WTC11 (cell line): ENCODE measurements around the gene DUSP1.

ENCODE experiments used
- AFF4 ChIP-seq: sonication (generic); formaldehyde crosslinking; IDR thresholded peaks from 2 replicates; pipeline ENCODE4 v1.8.1; 2023; ENCODE audit warnings: mild to moderate bottlenecking, missing genetic modification reagents, borderline replicate concordance
- ETV6 ChIP-seq: sonication (generic); formaldehyde crosslinking; IDR thresholded peaks from 2 replicates; pipeline ENCODE4 v1.8.1; 2022; ENCODE audit warnings: mild to moderate bottlenecking, missing genetic modification reagents
- FOXP4 ChIP-seq: sonication (generic); formaldehyde crosslinking; IDR thresholded peaks from 2 replicates; pipeline ENCODE4 v1.8.0; 2022; ENCODE audit warnings: mild to moderate bottlenecking, missing genetic modification reagents
- NFE2L1 ChIP-seq: sonication (generic); formaldehyde crosslinking; IDR thresholded peaks from 2 replicates; pipeline ENCODE4 v1.8.1; 2023; ENCODE audit warnings: missing genetic modification reagents
- SP1 ChIP-seq: sonication (generic); formaldehyde crosslinking; conservative IDR thresholded peaks from 2 replicates; pipeline ENCODE4 v1.8.1; 2022; ENCODE audit warnings: missing genetic modification reagents
- ZNF121 ChIP-seq: sonication (generic); formaldehyde crosslinking; IDR thresholded peaks from 2 replicates; pipeline ENCODE4 v1.8.0; 2023; ENCODE audit warnings: missing genetic modification reagents
- ZNF138 ChIP-seq: sonication (generic); formaldehyde crosslinking; conservative IDR thresholded peaks from 2 replicates; pipeline ENCODE4 v1.8.1; 2022; ENCODE audit warnings: mild to moderate bottlenecking, moderate library complexity, missing genetic modification reagents
- TF ChIP-seq, protein P1 (sequence below): sonication (generic); formaldehyde crosslinking; IDR thresholded peaks from 2 replicates; pipeline ENCODE4 v1.8.1; 2023; ENCODE audit warnings: mild to moderate bottlenecking, missing genetic modification reagents, moderate library complexity
- TF ChIP-seq, protein P2 (sequence below): fragments of 200-600 bp; IDR thresholded peaks from 2 replicates; pipeline ENCODE4 v1.8.0; 2022; ENCODE audit warnings: antibody characterized with exemption

DNA sequence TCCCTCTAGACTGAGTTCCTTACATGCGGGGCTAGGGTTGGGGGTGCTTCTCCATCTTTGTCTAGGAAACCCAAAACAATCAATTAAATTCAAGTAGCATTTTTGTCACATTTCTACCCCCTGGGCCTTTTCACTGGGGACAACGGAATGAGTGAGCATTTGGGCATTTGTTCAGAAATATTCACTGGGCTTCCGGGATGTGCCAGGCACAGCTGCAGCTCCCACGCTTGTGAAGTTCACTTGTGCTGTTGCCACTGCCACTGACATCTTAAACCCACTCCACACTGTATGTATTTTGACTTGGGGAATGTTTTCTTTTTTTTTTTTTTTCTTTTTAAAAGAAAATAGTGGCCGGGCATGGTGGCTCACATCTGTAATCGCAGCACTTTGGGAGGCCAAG lies 31.6 kb downstream of the DUSP1 start:
- TF ChIP-seq, protein P1, sequence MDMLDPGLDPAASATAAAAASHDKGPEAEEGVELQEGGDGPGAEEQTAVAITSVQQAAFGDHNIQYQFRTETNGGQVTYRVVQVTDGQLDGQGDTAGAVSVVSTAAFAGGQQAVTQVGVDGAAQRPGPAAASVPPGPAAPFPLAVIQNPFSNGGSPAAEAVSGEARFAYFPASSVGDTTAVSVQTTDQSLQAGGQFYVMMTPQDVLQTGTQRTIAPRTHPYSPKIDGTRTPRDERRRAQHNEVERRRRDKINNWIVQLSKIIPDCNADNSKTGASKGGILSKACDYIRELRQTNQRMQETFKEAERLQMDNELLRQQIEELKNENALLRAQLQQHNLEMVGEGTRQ (CRISPR knock-in tag): no peak
- no peak for TF ChIP-seq AFF4 (CRISPR knock-in tag)
- no peak for TF ChIP-seq SP1 (CRISPR knock-in tag)
- TF ChIP-seq, protein P2, sequence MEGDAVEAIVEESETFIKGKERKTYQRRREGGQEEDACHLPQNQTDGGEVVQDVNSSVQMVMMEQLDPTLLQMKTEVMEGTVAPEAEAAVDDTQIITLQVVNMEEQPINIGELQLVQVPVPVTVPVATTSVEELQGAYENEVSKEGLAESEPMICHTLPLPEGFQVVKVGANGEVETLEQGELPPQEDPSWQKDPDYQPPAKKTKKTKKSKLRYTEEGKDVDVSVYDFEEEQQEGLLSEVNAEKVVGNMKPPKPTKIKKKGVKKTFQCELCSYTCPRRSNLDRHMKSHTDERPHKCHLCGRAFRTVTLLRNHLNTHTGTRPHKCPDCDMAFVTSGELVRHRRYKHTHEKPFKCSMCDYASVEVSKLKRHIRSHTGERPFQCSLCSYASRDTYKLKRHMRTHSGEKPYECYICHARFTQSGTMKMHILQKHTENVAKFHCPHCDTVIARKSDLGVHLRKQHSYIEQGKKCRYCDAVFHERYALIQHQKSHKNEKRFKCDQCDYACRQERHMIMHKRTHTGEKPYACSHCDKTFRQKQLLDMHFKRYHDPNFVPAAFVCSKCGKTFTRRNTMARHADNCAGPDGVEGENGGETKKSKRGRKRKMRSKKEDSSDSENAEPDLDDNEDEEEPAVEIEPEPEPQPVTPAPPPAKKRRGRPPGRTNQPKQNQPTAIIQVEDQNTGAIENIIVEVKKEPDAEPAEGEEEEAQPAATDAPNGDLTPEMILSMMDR: no peak
- TF ChIP-seq FOXP4 (CRISPR knock-in tag): no peak
- TF ChIP-seq ZNF121 (CRISPR knock-in tag): no peak
- TF ChIP-seq ZNF138: no peak
- TF ChIP-seq NFE2L1 (CRISPR knock-in tag): no peak
- no peak for TF ChIP-seq ETV6 (CRISPR knock-in tag)
